HG02642 (cell line): ENCODE data around the gene EVA1A.

Experiments
- ATAC-seq: cut with Tn5 transposase; IDR thresholded peaks from one replicate; pipeline ENCODE4 v1.9.1; 2021; ENCODE audit warnings: mild to moderate bottlenecking; ENCODE audit not compliant: unreplicated experiment, poor library complexity

The EVA1A gene

DNA sequence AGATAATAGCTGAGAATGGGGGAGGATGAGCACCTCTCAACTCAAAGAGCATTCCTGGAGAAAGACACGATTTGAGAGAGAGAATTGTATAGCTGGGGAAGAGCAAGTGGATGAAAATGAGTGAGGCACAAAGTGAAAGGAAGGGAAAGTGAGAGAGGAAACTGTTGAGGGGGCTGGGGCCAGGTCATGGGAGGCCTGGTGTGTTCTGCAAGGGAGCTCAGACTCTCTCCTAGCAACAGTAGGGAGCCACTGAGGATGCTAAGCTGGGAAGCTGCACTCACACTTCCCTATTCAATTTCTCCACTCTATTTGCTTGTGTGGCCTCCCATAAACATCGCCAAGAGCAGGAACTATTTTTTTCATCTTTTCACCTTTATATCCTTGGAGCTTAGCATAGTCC, 14.8 kb downstream of the EVA1A start:
- ATAC-seq = no peak

- ATAC-seq = no peak
Observed at GRCh38 chr2:75545387-75545786, 15.4 kb downstream of the EVA1A start.

DNA sequence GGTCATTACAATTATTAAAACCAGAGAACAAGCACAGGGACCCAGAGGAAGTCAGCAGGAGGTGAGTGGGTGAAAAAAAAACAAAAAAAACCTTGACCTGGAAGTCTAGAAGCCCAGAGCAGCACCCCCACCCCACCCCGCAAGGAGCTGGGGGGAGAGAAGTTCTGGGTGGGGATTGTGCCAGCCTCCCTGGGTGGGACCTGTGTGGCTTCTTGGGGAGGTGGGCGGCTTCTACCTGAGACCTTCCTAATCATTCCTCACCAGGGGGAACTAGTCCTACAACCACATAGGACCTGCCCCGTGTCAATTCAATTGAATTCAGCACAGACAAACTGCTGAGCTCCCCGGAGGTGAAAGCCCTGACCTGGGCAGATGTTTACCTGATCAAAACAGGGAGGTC, 17.3 kb downstream of the EVA1A start:
- no peak for ATAC-seq

DNA sequence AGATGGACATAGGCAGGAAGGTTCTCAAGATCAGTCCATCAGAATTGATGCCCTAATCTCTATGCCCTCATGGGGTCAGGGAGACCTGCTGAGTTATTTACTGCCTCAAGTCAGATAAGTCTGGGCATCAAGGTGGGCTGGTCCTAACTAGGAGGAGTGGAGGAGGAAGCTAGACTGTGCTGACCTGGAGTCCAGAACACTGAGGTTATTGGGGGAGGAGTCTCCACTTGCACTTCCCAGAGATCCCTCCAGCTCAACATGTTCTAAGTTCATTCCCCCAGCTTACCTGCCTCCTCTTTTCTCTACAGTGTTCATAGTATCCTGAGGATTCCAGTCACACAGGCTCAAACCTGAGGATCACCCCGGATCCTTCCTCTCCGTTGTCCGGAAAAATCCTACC, 19.3 kb downstream of the EVA1A start:
- no peak for ATAC-seq

DNA sequence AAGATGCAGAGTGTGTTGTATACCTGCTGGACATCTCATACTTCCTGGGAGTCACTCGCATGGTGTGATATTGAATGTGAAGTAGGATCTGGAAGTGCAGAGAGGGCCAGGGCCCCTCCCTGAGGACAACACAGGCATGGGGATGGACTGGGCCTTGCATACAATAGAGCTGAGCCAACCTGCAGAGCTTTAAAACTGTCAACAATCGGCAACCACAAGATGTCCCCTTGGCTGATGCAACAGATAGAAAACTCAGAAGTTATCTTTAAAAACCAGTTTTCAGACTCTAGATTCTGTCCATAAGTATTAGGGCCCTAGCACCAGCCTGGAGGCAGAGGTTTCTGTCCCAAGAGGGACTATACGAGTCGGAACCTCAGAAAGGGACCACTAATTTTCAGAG, 19.7 kb downstream of the EVA1A start:
- ATAC-seq = no peak

GRCh38 chr2:75539955-75540716, 20.6 kb downstream of the EVA1A start:
- ATAC-seq = no peak

GRCh38 chr2:75538521-75539490, 21.9 kb downstream of the EVA1A start:
- ATAC-seq = no peak

DNA sequence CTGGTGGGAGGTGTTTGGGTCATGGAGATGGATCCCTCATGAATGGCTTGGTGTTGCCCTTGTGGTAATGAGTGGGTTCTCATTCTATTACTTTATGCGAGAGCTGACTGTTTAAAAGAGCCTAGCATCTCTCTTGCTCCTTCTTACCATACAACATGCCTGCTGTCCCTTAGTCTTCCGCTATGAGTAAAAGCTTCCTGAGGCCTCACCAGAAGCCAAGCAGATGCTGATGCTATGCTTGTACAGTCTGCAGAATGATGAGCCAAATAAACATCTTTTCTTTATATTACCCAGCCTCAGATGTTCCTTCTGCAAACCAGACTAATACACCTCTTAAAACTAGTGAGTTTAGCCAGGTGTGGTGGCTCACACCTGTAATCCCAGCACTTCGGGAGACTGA, 23.1 kb downstream of the EVA1A start:
- no peak for ATAC-seq

DNA sequence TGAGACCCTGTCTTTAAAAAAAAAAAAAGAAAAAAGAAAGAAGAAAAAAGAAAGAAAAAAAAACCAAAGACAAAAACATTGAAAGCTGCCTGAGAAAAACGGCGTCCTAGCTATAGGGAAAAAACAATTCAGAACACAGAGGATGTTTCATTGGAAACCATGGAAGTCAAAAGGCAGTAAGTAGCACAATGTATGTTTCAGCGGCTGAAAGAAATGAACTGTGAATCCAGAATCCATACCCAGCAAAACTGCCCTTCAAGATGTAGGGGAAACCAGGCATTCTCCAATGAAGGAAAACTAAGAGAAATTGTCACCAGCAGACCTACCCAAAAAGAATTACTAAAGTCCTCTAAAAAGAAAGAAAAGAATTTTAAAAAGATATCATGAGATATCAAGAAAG, 27.6 kb downstream of the EVA1A start:
- no peak for ATAC-seq

DNA sequence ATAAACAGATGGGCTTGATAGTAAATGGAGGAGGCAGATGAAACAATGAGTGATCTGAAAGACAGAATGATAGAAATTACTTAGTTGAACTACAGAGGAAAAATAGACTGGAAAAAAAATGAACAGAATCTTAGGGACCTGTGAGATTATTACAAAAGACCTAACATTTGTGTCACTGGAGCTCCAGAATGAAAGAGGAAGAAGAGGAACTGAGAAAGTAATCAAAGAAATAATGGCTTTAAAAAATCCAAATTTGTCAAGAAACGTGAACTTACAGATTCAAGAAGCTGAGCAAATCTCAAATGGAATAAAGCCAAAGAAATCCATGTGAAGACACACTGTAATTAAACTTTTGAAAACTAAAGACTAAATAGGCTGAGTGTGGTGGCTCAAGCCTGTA, 28.3 kb downstream of the EVA1A start:
- no peak for ATAC-seq

GRCh38 chr2:75528221-75528977, 32.3 kb downstream of the EVA1A start:
- no peak for ATAC-seq

- no peak for ATAC-seq
Observed at GRCh38 chr2:75527676-75528075, 33.1 kb downstream of the EVA1A start.

DNA sequence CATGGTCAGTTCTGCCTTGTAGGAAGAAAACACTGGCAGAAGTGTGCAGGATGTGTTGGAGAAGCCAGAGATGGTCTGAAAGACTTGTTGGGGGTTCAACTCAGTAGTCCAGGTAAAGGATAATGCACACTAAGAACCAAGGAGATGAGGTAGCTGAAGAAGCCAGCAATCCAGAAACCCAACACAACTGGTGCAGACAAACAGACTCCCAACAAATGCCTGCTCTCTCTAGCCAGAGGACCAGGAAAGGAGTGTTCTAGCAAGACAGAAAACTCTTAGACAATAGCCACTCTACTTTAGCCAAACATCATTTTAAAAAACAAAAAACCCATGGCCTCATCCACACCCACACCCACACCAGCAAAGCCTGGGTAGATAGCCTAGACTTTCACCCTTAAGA, 33.9 kb downstream of the EVA1A start:
- no peak for ATAC-seq

- ATAC-seq = no peak
Observed at GRCh38 chr2:75525434-75526310, 35.1 kb downstream of the EVA1A start.

DNA sequence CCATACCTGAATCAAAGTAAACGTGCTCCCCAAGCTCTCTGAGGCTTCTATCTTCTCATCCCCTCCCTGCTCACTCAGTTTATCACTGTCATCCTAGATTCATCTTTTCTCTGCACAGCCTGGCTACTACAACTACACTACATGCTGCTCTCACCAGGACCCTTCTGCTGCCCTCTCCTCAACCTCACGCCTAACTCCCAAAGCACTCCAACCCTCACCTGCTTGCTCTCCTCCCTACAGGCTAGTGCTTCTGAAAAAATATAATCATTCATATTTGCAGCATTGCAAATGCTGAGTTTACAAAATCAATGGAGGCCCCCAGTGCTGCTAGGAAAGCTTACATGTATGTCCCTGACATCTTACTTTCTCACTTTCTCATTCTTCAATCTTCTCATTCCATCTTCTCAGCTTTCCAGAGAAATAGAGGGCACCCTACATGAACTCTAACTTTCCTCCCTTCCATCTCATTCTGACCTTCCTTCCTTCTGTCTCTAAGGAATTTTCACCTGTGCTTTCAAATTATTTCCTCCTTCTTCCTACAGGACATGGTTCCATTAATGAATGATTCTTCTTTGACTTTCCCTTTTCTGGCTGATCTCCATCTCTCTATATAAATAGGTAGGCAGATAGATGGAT, 36.3 kb downstream of the EVA1A start:
- no peak for ATAC-seq

GRCh38 chr2:75523313-75524275, 37.1 kb downstream of the EVA1A start:
- no peak for ATAC-seq

GRCh38 chr2:75522543-75523312, 38.0 kb downstream of the EVA1A start:
- no peak for ATAC-seq
